Thyroid gland (tissue), 4 donors: ENCODE measurements around the gene USP2.

Source experiments
- POLR2A ChIP-seq, 2 donors: fragments of 450-650 bp; IDR thresholded peaks; one replicate each; pipeline ENCODE4 v1.6.1; 2017; ENCODE audit warnings: antibody characterized with exemption in 2 of 2, mild to moderate bottlenecking in 2 of 2, moderate library complexity in 1 of 2
- TF ChIP-seq, protein P1 (sequence below), 6 experiments: fragments of 200-600 bp in 3 of 6; fragments of 450-650 bp in 3 of 6; sonication (generic) in 3 of 6; IDR thresholded peaks; one replicate each; pipeline ENCODE4 v1.5.1; 2016 to 2019; ENCODE audit warnings: antibody characterized with exemption in 6 of 6, mild to moderate bottlenecking in 2 of 6, inconsistent platforms in 1 of 6, moderate library complexity in 1 of 6

DNA sequence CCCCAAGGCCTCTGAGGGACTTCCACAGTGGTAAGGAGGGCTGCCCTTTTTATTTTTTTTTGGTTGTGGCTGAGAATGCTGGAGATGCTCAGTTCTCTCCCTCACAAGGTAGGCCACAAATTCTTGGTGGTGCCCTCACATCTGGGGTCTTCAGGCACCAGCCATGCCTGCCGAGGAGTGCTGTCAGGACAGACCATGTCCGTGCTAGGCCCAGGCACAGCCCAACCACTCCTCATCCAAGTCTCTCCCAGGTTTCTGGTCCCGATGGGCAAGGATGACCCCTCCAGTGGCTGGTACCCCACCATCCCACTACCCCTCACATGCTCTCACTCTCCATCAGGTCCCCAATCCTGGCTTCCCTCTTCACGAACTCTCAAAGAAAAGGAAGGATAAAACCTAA is 37.3 kb upstream of the USP2 start:
- TF ChIP-seq POLR2A (IDR thresholded peaks at IDR 0.05) = no peak
- TF ChIP-seq, protein P1, sequence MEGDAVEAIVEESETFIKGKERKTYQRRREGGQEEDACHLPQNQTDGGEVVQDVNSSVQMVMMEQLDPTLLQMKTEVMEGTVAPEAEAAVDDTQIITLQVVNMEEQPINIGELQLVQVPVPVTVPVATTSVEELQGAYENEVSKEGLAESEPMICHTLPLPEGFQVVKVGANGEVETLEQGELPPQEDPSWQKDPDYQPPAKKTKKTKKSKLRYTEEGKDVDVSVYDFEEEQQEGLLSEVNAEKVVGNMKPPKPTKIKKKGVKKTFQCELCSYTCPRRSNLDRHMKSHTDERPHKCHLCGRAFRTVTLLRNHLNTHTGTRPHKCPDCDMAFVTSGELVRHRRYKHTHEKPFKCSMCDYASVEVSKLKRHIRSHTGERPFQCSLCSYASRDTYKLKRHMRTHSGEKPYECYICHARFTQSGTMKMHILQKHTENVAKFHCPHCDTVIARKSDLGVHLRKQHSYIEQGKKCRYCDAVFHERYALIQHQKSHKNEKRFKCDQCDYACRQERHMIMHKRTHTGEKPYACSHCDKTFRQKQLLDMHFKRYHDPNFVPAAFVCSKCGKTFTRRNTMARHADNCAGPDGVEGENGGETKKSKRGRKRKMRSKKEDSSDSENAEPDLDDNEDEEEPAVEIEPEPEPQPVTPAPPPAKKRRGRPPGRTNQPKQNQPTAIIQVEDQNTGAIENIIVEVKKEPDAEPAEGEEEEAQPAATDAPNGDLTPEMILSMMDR (IDR thresholded peaks at IDR 0.05) = no peak
